Heart right ventricle (tissue), 16 donors: ENCODE measurements around the gene CD8A. TPM values are rescaled to one million over a fixed set of nuclear protein-coding genes. Genes with fewer than 3 reads are reported as not detected.
A peak's percentile ranks its signal among the peaks of the same experiment; 100 is the strongest.

ENCODE experiments used
- ATAC-seq, 8 donors: fragments of 200-7000 bp; cut with Tn5 transposase; one replicate each; pipeline ENCODE4 v1.9.1; 2020; ENCODE audit warnings: mild to moderate bottlenecking in 8 of 8, moderate library complexity in 8 of 8, moderate number of reproducible peaks in 1 of 8
- DNase-seq, 2 donors: peaks; one replicate each; pipeline ENCODE4 v3.0.0-alpha.2; 2020
- H3K27ac ChIP-seq, 10 donors: fragments of 200-600 bp; sonication (generic) in 2 of 10; one replicate each; pipeline versions ENCODE4 v1.5.0 to v1.8.0; 2020 to 2022; ENCODE audit warnings: mild to moderate bottlenecking in 3 of 10
- H3K27me3 ChIP-seq, 7 donors: fragments of 200-600 bp; one replicate each; pipeline ENCODE4 v1.8.0; 2021 to 2022; ENCODE audit warnings: mild to moderate bottlenecking in 2 of 7
- H3K36me3 ChIP-seq, 9 donors: fragments of 200-600 bp; sonication (generic) in 1 of 9; one replicate each; pipeline versions ENCODE4 v1.5.0 to v1.8.0; 2020 to 2022; ENCODE audit warnings: mild to moderate bottlenecking in 2 of 9
- H3K4me1 ChIP-seq, 9 donors: fragments of 200-600 bp; sonication (generic) in 1 of 9; one replicate each; pipeline versions ENCODE4 v1.5.0 to v1.8.0; 2020 to 2022; ENCODE audit warnings: mild to moderate bottlenecking in 4 of 9
- H3K4me3 ChIP-seq, 10 donors: fragments of 200-600 bp; sonication (generic) in 2 of 10; one replicate each; pipeline versions ENCODE4 v1.5.0 to v1.8.0; 2020 to 2022; ENCODE audit warnings: mild to moderate bottlenecking in 7 of 10, moderate library complexity in 2 of 10
- H3K9me3 ChIP-seq, 11 donors: fragments of 200-600 bp in 10 of 11; sonication (generic) in 2 of 11; one replicate each; pipeline versions ENCODE4 v1.5.0 to v1.8.0; 2013 to 2022; ENCODE audit warnings: mild to moderate bottlenecking in 2 of 11, control low read depth in 1 of 11, moderate library complexity in 1 of 11
- CTCF ChIP-seq, 9 donors: fragments of 200-600 bp; sonication (generic) in 2 of 9; IDR thresholded peaks; one replicate each; pipeline versions ENCODE4 v1.5.0 to v1.8.0; 2021 to 2022; ENCODE audit warnings: antibody characterized with exemption in 9 of 9, mild to moderate bottlenecking in 5 of 9, moderate library complexity in 1 of 9
- WGBS, 2 donors: extraction: QIAGEN DNeasy Blood & Tissue Kit; methylation state at CpG; one replicate each; pipeline ENCODE4 v1.1.7; 2013; ENCODE audit warnings: inconsistent platforms in 1 of 2; 5-methylcytosine and 5-hydroxymethylcytosine counted together
- intact Hi-C, 10 donors: fragments of 100-400 bp; cut with DNase I; formaldehyde crosslinking; loops; one replicate each; pipeline versions ENCODE4 v1.11.1 to v1.14.2; 2022
- polyA plus RNA-seq, 2 donors: library from polyadenylated mRNA; stranded (reverse); fragments of 200-250 nt; gene quantifications; one replicate each; pipeline ENCODE4 v1.2.3, GENCODE V29; 2013
- total RNA-seq, 10 donors: library from RNA; stranded (reverse); fragmentation: NEBNext Ultra II Directional in 3 of 10; extraction: Animal tissue kit (Norgen Biotek cat#: 25700) in 3 of 10; gene quantifications; one replicate each; pipeline versions ENCODE4 v1.2.1 to v1.2.4, GENCODE V29; 2021 to 2023
- donor health status: Arrhythmogenic right ventricular cardiomyopathy.
- donor health status: ischemic (EF 13 %, LVEDD 7.1; RV severe dilation, severe dysfunction).
- donor health status: healthy with polysubstance abuse.
- donor health status: DM: no; HTN: yes; CAD: no.
- donor health status: DM: no; HTN: no; CAD: no.
- donor health status: ischemic (EF 25% LVEDD 6.9; RV normal size, moderate dysfunction).
- donor health status: ischemic (EF 25% LVEDD 5.7; RV mildly dilated, moderate dysfunction).
- donor health status: healthy.
- donor health status: DM: yes; HTN: yes; CAD: no.
- donor health status: Ischemic cardiomyopathy.
- donor health status: ischemic (EF 35%, LVEDD 5.7; RV mildly dilated, moderate dysfunction).
- donor health status: nonischemic (EF 11% LVEDD 7.7; RV severe dilation, severe dysfunction).
- donor health status: DM: yes; HTN: yes; CAD: no.
- donor health status: PGD.
- donor health status: ischemic (EF 29% LVEDD 5.4; RV normal size, mild dysfunction).
- donor health status: nonischemic (EF 23%, LVEDD 6.1; RV moderate dilation, normal function).

Gene CD8A
- total and polyA plus RNA-seq, 12 donors = 0.19 to 11.8 (median 0.48) TPM; not detected in 1

- DNase-seq (peak in 1 of 2 donors; percentile 31), ATAC-seq (peak in 7 of 8 donors; percentile 6 to 38 (median 23))
- Histone ChIP-seq H3K4me1 (peaks cover 5 to 45% (median 39%) of the 10 kb centered on the region in 9 donors), H3K36me3 (no peaks in the 10 kb centered on the region), H3K27ac (peak overlapping the region in 2 of 10 donors; percentile 37 to 78), H3K27me3 (peaks cover 11 to 68% (median 54%) of the 10 kb centered on the region in 7 donors), H3K4me3 (peak overlapping the region in 8 of 10 donors; percentile 9 to 50 (median 24)), H3K9me3 (no peaks in the 10 kb centered on the region)
- 6 to 9% methylated on average over 64 of the region's 64 CpGs for WGBS, 2 donors
- intact Hi-C loops = loop anchor here in 1 of 10 donors (10.0 kb wide), 1 partner anchor 1266 kb away; the partner anchor contains the start of gene KRCC1
- TF ChIP-seq CTCF (IDR thresholded peaks at IDR 0.05) = no peak
Measured at GRCh38 chr2:86788881-86789686, 1.6 kb downstream of the CD8A start.

GRCh38 chr2:86788165-86788564 is 2.5 kb downstream of the CD8A start:
- TF ChIP-seq CTCF (IDR thresholded peaks at IDR 0.05) = no peak
- H3K9me3 ChIP-seq = no peaks in the 10 kb centered on the region
- DNase-seq (peak; percentile 56 to 66), ATAC-seq (peak; percentile 56 to 90 (median 84))
- H3K27me3 ChIP-seq = peaks cover 11 to 59% (median 45%) of the 10 kb centered on the region in 7 donors
- intact Hi-C loops = loop anchor here in 1 of 10 donors (10.0 kb wide), 1 partner anchor 1267 kb away; the partner anchor contains the start of gene KRCC1
- 14 to 16% methylated on average over 7 of the region's 7 CpGs for WGBS, 2 donors
- H3K27ac ChIP-seq = peak overlapping the region in 4 of 10 donors; percentile 25 to 78 (median 48)
- peak overlapping the region in 3 of 10 donors; percentile 24 to 50 (median 31) for H3K4me3 ChIP-seq
- H3K36me3 ChIP-seq = no peaks in the 10 kb centered on the region
- H3K4me1 ChIP-seq = peaks cover 5 to 45% (median 39%) of the 10 kb centered on the region in 9 donors

- intact Hi-C loops = loop anchor here in 2 of 10 donors (2.0 to 10.0 kb wide), 2 partner anchors 31 to 1267 kb away; partner anchors contain the start of gene KRCC1 (in 1 of the 2)
- peaks cover 11 to 55% (median 41%) of the 10 kb centered on the region in 7 donors for H3K27me3 ChIP-seq
- peak overlapping the region in 3 of 10 donors; percentile 38 to 78 (median 58) for H3K27ac ChIP-seq
- no peaks in the 10 kb centered on the region for H3K9me3 ChIP-seq
- H3K4me3 ChIP-seq = peak overlapping the region in 2 of 10 donors; percentile 31 to 50
- TF ChIP-seq CTCF (IDR thresholded peaks at IDR 0.05) = no peak
- H3K36me3 ChIP-seq = no peaks in the 10 kb centered on the region
- peaks cover 5 to 45% (median 39%) of the 10 kb centered on the region in 9 donors for H3K4me1 ChIP-seq
- 0 to 4% methylated on average over 2 of the region's 2 CpGs for WGBS, 2 donors
- ATAC-seq = peak; percentile 40 to 86 (median 78)
- peak in 1 of 2 donors; percentile 89 for DNase-seq
Measured at GRCh38 chr2:86787736-86788135, 3.0 kb downstream of the CD8A start.

GRCh38 chr2:86786001-86786536 is 4.6 kb downstream of the CD8A start:
- H3K27ac ChIP-seq = peak overlapping the region in 1 of 10 donors; percentile 44
- H3K27me3 ChIP-seq = peaks cover 11 to 38% (median 24%) of the 10 kb centered on the region in 7 donors
- peaks cover 5 to 41% (median 33%) of the 10 kb centered on the region in 9 donors for H3K4me1 ChIP-seq
- no peaks in the 10 kb centered on the region for H3K36me3 ChIP-seq
- DNase-seq (no peak), ATAC-seq (no peak)
- TF ChIP-seq CTCF (IDR thresholded peaks at IDR 0.05) = no peak
- 59 to 64% methylated on average over 10 of the region's 10 CpGs for WGBS, 2 donors
- no peaks in the 10 kb centered on the region for H3K9me3 ChIP-seq
- intact Hi-C loops = loop anchor here in 2 of 10 donors (2.0 to 10.0 kb wide), 2 partner anchors 29 to 1269 kb away; partner anchors contain the start of gene KRCC1 (in 1 of the 2)
- H3K4me3 ChIP-seq = no peak overlapping the region
